Stimulated activated CD4-positive, alpha-beta T cell treated with anti-CD3 and anti-CD28 coated beads, Interleukin-15, amount 100 ng/mL, for 48 hours (primary cell): ENCODE data around the gene YWHAH.
A peak's percentile ranks its signal among the peaks of the same experiment; 100 is the strongest.

Source experiments
- DNase-seq, 2 donors: peaks; one replicate each; pipeline ENCODE4 v3.0.0-alpha.2; 2020; ENCODE audit warnings: low read depth in 2 of 2

YWHAH gene

DNA sequence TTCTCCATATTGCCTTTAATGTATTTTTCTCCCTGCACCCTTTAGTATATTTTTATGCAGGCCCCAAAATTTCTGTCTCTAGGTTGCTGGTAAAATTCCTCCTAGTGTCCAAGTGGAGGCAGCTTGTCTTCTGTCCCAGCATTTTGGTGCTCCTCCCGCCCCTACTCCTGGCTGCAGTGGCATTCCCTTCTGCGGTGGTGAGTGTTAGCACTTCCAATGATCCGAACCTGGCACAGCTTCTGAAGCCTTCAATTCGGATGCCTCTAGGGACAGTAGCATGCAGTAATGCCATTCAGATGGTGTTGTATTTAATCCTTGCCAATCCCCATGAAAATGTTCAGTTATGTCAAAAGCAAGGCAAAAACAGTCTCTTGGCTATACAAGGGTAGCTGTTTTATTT lies 5.9 kb downstream of the YWHAH start:
- DNase-seq: no peak

- DNase-seq: peak in 1 of 2 donors; percentile 24
Measured at GRCh38 chr22:31951194-31952093, 7.1 kb downstream of the YWHAH start.

- no peak for DNase-seq
Measured at GRCh38 chr22:31952094-31952401, 7.7 kb downstream of the YWHAH start.

DNA sequence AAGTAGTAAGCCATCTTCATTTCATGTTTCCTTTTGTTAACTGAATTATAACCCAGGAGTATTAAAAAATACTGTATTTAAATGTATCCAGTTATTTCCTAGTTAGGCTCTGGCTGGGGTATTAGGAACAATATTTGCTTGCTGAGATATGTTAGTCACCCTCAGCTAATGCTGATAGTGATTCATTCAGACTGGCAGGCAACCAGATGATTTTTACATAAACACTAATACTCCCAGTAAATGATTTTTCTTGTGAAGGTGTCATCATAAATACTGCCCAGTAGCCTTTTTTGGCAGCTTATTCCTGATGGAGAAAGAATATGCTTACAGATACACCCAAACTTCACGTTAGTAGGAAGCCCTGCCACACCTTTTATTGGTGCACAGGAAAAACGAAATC lies 8.1 kb downstream of the YWHAH start:
- DNase-seq: no peak

DNA sequence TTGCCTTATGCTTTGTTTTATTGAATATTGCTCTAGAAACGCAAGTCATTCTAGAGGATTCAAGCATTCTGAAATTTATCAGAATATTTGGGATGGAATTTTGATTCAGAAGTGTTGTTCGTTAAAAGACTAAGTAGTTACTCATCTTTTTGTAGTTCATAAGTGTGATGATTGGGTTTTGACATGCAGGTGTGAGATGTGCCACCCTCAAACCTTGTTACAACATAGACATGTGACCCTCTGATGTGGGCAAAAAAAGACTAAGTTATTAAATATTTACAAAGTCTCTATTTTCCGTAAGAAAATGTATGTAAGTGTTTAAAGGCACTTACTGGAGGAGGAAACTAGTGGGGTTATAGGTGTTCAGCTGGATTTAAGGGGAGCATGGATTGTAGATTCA lies 8.9 kb downstream of the YWHAH start:
- no peak for DNase-seq

- no peak for DNase-seq
Measured at GRCh38 chr22:31954535-31955523, 10.5 kb downstream of the YWHAH start.

DNA sequence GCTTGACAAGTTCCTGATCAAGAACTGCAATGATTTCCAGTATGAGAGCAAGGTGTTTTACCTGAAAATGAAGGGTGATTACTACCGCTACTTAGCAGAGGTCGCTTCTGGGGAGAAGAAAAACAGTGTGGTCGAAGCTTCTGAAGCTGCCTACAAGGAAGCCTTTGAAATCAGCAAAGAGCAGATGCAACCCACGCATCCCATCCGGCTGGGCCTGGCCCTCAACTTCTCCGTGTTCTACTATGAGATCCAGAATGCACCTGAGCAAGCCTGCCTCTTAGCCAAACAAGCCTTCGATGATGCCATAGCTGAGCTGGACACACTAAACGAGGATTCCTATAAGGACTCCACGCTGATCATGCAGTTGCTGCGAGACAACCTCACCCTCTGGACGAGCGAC lies 12.0 kb downstream of the YWHAH start:
- no peak for DNase-seq

- no peak for DNase-seq
Measured at GRCh38 chr22:31957970-31958594, 13.7 kb downstream of the YWHAH start.

DNA sequence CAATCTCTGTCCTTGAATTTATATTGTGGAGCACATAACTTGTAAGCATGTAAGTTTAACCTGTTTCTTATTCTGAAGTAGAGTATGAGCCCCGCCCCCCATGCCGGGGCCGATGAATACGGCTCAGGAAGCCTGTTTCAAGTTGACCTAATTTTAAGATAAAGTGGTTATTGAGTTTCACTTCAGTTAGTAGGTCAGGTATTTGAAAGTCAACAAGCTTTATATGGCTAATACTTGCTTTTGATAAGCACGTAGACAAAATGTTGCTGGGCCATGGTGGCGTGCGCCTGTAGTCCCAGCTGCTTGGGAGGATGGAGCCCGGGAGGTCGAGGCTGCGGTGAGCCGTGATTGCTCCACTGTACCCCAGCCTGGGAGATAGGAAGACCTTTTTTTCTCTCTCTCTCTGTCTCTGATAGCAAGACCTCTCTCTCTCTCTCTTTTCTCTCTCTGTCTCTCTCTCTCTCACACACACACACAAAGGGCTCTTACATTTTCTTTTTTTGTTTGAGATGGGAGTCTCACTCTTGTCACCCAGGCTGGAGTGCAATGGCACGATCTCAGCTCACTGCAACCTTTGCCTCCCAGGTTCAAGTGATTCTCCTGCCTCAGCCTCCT lies 14.4 kb downstream of the YWHAH start:
- DNase-seq: no peak

DNA sequence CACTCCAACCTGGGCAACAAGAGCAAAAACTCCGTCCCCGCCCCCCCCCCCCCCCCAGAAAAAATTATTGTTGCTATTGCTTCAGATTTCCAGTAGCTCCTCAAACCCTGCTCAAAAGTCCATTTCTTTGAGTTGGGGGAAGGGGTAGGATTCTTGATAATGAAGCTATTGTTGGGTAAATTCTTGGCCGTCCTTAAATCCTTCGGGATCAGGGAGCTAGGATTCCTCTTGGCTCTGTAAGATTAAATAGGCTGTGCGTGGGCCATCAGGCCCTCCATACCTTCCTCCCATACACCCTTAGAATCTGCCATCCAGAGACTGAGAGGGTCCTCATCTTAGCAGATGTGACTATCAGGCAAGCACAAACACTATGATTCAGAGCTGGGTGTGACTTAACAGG lies 16.4 kb downstream of the YWHAH start:
- DNase-seq: no peak

DNA sequence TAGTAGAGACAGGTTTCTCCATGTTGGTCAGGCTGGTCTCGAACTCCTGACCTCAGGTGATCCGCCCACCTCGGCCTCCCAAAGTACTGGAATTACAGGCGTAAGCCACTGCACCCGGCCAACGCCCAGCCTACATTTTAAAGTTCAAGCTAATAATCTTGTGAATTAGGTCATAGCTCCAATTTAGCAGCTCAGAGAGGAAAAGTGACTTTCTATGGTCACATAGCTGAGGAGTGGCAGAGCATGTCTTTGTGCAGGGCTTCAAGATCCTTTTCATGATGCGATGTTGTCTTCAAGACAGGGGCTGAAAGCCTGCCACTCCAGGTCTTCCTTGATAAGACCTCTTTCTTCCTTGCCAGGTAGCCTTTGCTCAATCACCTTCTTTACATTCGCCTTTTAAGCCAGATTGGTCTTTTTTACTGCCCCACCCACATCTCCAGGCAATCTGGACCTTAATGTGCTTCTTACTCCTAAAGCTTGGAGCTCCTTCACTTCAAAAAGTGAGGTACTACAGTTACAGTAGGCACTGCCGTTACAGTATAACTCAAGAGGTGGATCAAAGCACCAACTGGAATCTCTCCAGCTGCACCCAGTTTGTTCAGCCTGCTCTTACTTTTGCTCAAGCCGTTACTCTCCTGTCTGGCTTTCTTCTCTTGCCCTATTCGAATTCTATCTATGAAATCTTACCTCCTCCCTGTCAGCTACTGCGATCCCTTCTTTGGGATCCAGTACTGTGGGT lies 18.2 kb downstream of the YWHAH start:
- DNase-seq: no peak

- no peak for DNase-seq
Measured at GRCh38 chr22:31968022-31968421, 23.7 kb downstream of the YWHAH start.

- peak; percentile 31 to 60 for DNase-seq
Measured at GRCh38 chr22:31969789-31970489, 25.6 kb downstream of the YWHAH start.

DNA sequence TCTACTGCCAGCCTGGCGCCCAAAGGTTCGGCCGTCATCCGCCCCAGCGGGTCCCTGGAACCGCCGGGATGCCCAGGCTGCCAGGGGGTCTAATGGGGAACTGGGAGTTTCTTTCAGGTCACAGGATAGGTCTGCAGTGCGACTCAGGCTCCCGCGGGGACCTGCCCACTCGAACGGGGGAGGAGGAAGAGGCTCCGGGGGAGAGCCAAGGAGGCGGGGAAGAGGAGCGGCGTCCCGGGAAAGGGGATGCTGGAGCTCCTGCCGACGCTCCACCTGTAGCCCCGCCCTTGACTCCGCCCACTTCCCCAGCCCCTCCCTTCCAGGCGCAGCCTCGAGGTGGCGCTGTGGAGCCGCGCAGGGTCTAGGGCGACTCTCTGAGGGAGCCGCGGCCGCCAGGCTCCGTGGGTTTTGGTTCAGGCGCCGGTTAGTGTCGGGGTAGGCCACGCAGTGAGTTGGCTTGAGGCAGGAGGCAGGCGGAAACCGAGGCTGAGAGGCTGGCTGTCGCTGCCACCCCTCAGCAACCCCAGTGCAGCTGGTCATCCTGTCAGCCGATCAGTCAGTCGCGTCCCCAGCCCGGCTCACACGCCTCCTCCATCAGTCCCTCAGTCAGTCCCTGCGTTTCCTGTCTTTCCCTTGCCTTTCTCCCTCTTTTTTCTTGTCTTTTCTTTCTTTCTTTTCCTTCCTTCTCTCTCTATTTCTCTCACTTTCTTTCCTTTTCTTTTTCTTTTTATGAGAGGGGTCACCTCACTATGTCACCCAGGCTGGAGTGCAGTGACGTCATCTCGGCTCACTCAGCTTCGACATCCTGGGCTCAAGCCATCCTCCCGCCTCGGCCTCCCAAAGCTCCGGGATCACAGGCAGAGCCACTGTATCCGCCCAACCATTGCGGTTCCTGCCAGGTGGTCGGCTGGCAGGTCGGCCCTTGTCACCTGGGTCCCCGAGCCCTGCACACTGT lies 26.4 kb downstream of the YWHAH start:
- peak; percentile 68 to 78 for DNase-seq

GRCh38 chr22:31972180-31972579 lies 27.8 kb downstream of the YWHAH start:
- no peak for DNase-seq

- DNase-seq: no peak
Measured at GRCh38 chr22:31973739-31974138, 29.4 kb downstream of the YWHAH start.

DNA sequence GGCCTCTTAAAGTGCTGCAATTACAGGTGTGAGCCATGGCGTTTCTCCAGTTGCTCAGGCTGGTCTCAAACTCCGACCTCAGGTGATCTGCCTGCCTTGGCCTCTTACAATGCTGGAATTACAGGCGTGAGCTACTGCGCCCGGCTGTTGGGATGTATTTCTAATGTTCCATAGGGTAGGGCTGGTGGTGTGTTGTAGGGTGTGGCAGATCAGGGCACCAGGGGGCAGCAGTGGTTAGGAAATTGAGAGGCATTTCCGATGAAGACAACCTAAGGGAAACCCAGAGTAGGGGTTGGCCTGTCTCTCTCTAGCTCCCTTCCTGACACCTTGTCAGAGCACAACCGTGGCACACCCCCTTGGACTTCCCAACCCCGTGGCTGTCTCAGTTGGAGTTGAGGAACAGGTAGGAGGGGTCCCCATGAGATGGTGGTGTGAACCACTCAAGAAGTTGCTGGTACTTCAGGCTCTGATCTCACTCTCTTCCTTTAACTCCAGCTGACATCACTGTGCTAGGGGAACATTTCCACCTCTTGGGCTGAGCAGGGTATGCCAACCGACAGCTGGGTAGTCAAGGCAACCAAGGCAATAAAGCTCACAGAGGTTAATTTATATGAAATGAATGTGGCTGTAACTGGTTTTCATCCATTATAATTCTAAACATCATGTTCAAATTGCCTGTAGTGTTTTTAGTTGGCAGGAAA lies 33.0 kb downstream of the YWHAH start:
- DNase-seq: peak; percentile 58 to 79

- DNase-seq: no peak
Measured at GRCh38 chr22:31977939-31978338, 33.6 kb downstream of the YWHAH start.

- no peak for DNase-seq
Measured at GRCh38 chr22:31980628-31981027, 36.3 kb downstream of the YWHAH start.
